ENCODE results near the gene CGNL1.

The CGNL1 gene

GRCh38 chr15:57596978-57597377 lies 220.7 kb downstream of the CGNL1 start:
- H4K20me1 ChIP-seq (ENCODE audit: insufficient read depth, low read length, poor library complexity, severe bottlenecking) = no peaks in the 10 kb centered on the region
- no peak overlapping the region for H3K9ac ChIP-seq (ENCODE audit: low read depth, low read length, poor library complexity, severe bottlenecking)
- no peaks in the 10 kb centered on the region for H3K36me3 ChIP-seq (ENCODE audit: insufficient read depth, low read length)
- TF ChIP-seq EZH2phosphoT487 (IDR thresholded peaks at IDR 0.05; ENCODE audit: borderline replicate concordance) = no peak
- TF ChIP-seq, protein P1, sequence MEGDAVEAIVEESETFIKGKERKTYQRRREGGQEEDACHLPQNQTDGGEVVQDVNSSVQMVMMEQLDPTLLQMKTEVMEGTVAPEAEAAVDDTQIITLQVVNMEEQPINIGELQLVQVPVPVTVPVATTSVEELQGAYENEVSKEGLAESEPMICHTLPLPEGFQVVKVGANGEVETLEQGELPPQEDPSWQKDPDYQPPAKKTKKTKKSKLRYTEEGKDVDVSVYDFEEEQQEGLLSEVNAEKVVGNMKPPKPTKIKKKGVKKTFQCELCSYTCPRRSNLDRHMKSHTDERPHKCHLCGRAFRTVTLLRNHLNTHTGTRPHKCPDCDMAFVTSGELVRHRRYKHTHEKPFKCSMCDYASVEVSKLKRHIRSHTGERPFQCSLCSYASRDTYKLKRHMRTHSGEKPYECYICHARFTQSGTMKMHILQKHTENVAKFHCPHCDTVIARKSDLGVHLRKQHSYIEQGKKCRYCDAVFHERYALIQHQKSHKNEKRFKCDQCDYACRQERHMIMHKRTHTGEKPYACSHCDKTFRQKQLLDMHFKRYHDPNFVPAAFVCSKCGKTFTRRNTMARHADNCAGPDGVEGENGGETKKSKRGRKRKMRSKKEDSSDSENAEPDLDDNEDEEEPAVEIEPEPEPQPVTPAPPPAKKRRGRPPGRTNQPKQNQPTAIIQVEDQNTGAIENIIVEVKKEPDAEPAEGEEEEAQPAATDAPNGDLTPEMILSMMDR (conservative IDR thresholded peaks at IDR 0.05; ENCODE audit: low read length) = no peak
- H3K9me3 ChIP-seq (ENCODE audit: insufficient read depth, low read depth, low read length) = no peaks in the 10 kb centered on the region
- no peak overlapping the region for H2AFZ ChIP-seq (ENCODE audit: low read length)
- H3F3A ChIP-seq (ENCODE audit: low read depth) = no peaks in the 10 kb centered on the region
- H3K27me3 ChIP-seq (ENCODE audit: insufficient read depth, low read length, poor library complexity, severe bottlenecking) = no peaks in the 10 kb centered on the region
- H3K4me2 ChIP-seq (ENCODE audit: low read depth, low read length, poor library complexity, severe bottlenecking) = no peak overlapping the region
- no peaks in the 10 kb centered on the region for H3K79me2 ChIP-seq (ENCODE audit: insufficient read depth, low read length)
- no peak overlapping the region for H3K4me3 ChIP-seq (ENCODE audit: low read length, poor library complexity, severe bottlenecking)
- no peaks in the 10 kb centered on the region for H3K9me2 ChIP-seq (replicated peaks; ENCODE audit: low read depth, low read length)
- H3K4me1 ChIP-seq (ENCODE audit: insufficient read depth, low read length, poor library complexity, severe bottlenecking) = peaks cover 7% of the 10 kb centered on the region

DNA sequence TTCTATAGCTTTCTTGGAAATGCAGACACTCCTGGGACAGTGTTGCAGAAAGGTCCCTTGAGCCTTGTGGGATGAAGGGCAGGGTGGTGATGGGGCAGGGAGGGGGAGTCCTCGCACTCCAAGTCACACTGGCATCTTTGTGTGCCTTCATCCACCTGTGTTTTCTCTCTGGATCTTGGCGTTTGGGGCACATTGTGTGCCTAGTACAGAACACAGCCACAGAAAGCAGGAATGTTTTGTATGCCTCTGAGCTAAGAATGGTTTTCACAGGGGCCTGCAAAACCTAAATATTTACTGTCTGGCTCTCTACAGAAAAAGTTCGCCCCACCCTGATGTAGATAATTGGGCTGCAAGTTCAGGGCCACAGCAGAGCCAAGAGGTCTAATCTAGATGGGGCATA lies 221.1 kb downstream of the CGNL1 start:
- Histone ChIP-seq H3F3A (ENCODE audit: low read depth) (no peaks in the 10 kb centered on the region), H3K9me3 (ENCODE audit: insufficient read depth, low read depth, low read length) (no peaks in the 10 kb centered on the region), H3K9me2 (replicated peaks; ENCODE audit: low read depth, low read length) (no peaks in the 10 kb centered on the region), H3K4me1 (ENCODE audit: insufficient read depth, low read length, poor library complexity, severe bottlenecking) (peaks cover 7% of the 10 kb centered on the region), H4K20me1 (ENCODE audit: insufficient read depth, low read length, poor library complexity, severe bottlenecking) (no peaks in the 10 kb centered on the region), H3K9ac (ENCODE audit: low read depth, low read length, poor library complexity, severe bottlenecking) (no peak overlapping the region), H3K36me3 (ENCODE audit: insufficient read depth, low read length) (no peaks in the 10 kb centered on the region), H3K79me2 (ENCODE audit: insufficient read depth, low read length) (no peaks in the 10 kb centered on the region), H3K4me2 (ENCODE audit: low read depth, low read length, poor library complexity, severe bottlenecking) (no peak overlapping the region), H3K27me3 (ENCODE audit: insufficient read depth, low read length, poor library complexity, severe bottlenecking) (peaks cover 1% of the 10 kb centered on the region), H3K4me3 (ENCODE audit: low read length, poor library complexity, severe bottlenecking) (no peak overlapping the region), H2AFZ (ENCODE audit: low read length) (no peak overlapping the region)
- TF ChIP-seq, protein P1 (conservative IDR thresholded peaks at IDR 0.05; ENCODE audit: low read length) = no peak
- TF ChIP-seq EZH2phosphoT487 (IDR thresholded peaks at IDR 0.05; ENCODE audit: borderline replicate concordance) = no peak

DNA sequence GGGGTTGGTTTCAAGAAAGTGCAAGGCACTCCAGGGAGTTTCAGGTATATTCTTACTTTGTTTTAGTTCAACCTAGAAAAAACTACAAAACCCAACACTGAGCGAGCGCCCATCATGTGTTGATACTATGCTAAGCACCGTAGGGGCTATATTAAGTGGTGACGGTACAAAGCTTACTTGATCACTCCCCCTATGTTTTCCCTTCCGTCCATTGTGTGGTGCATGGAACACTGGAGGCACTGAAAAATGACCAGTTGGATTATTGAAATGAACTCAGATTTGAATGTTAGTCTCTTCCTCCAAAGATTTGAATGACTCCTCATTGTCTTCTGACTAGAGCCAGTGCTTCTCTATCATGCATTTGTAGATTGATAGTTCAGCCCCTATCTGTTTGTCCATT lies 222.0 kb downstream of the CGNL1 start:
- Histone ChIP-seq H3K79me2 (ENCODE audit: insufficient read depth, low read length) (no peaks in the 10 kb centered on the region), H3K4me1 (ENCODE audit: insufficient read depth, low read length, poor library complexity, severe bottlenecking) (peaks cover 7% of the 10 kb centered on the region), H3K4me3 (ENCODE audit: low read length, poor library complexity, severe bottlenecking) (no peak overlapping the region), H3K27me3 (ENCODE audit: insufficient read depth, low read length, poor library complexity, severe bottlenecking) (peaks cover 4% of the 10 kb centered on the region), H4K20me1 (ENCODE audit: insufficient read depth, low read length, poor library complexity, severe bottlenecking) (no peaks in the 10 kb centered on the region), H3K9ac (ENCODE audit: low read depth, low read length, poor library complexity, severe bottlenecking) (no peak overlapping the region), H2AFZ (ENCODE audit: low read length) (no peak overlapping the region), H3K36me3 (ENCODE audit: insufficient read depth, low read length) (no peaks in the 10 kb centered on the region), H3K9me3 (ENCODE audit: insufficient read depth, low read depth, low read length) (no peaks in the 10 kb centered on the region), H3K4me2 (ENCODE audit: low read depth, low read length, poor library complexity, severe bottlenecking) (no peak overlapping the region), H3F3A (ENCODE audit: low read depth) (no peaks in the 10 kb centered on the region), H3K9me2 (replicated peaks; ENCODE audit: low read depth, low read length) (no peaks in the 10 kb centered on the region)
- no peak for TF ChIP-seq EZH2phosphoT487 (IDR thresholded peaks at IDR 0.05; ENCODE audit: borderline replicate concordance)
- TF ChIP-seq, protein P1 (conservative IDR thresholded peaks at IDR 0.05; ENCODE audit: low read length) = no peak

All from Loucy (cell line).